NCI-H524 (cell line): ENCODE data around the gene KCND2.
A peak's percentile ranks its signal among the peaks of the same experiment; 100 is the strongest.
"Not testable (repeated sequence)": the region's sequence is repeated elsewhere in the genome, so short reads cannot be mapped to it uniquely, and the experiment has no call there.

Experiments used
- DNase-seq, 2 experiments: peaks; one replicate each; lab custom pipeline; 2025; lab: John Stamatoyannopoulos, UW

Gene KCND2

DNA sequence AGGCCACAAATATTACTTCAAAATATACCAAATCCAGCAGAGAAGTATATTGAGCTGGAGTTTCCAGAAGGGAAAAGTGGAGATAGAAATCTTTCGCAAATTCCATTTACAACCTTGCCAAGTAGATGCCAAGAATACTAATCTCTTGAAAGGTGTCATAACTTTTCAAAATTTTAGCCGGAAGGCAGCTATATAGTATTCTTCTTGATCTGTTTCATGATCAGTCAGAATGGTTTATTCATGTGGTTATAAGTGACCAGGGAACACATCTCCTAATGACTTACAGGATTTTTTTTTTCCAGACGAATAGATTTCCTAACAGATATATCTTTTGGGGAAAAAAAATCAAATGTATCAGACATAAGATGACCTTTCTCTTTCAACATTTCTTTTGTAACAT is 314.3 kb downstream of the KCND2 start:
- no peak for DNase-seq

- peak in 1 of 2 experiments; percentile 38 for DNase-seq
Measured at GRCh38 chr7:120588416-120588815, 315.4 kb downstream of the KCND2 start.

DNA sequence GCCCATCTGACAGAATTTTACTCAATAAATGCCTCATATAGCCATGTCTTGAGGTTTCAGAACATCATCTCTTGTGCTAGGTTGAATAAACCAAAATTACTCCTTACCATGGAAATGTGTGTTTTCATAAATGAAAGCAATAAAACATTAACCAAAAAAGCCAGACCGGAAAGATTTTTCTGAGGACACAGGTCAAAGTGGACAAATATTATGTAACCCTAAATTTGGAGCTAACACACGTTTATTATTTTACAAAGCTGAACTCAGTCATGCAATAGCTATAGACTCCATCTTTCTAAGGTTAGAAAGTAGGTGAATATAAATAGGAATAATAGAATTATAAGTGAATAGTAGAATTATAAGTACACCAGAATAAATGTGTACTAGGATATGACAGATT is 315.9 kb downstream of the KCND2 start:
- no peak for DNase-seq

DNA sequence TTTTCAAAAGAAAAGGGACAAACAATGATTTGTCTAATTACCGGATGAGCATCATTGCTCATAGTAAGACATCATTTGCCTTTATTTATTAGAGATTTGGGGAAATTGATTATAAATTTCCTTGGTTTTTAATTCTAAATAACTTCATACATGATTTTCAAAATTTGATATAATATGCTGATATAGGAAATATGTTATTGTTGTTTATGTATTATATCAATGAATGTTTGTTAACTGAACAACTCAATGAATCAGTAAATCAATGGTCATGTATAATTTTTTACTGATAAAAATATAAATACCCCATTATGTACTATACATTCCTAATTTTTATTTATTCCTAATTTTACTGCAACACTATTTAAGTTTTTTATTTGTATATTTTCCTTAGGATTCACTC is 327.6 kb downstream of the KCND2 start:
- DNase-seq = no peak

- DNase-seq = no peak
Measured at GRCh38 chr7:120603366-120603765, 330.4 kb downstream of the KCND2 start.

- DNase-seq = no peak
Measured at GRCh38 chr7:120609136-120609753, 336.3 kb downstream of the KCND2 start.

DNA sequence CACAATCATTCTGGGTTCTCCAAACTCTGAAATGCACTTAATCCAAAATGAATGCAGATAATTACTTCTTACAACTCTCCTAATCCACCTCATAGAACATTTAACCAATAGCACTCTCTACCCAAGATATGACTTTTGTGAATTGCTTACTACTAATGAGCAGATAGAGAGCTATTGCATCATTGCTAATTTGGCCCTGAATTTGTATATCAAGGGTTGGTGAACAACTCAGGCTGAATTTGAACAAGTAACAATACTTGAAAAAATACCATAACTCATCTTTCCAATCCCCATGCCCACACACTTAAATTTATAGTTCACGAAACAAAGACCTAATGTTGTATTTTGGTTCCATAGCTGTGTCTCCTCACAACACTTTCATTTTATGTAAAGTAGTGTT is 339.0 kb downstream of the KCND2 start:
- no peak for DNase-seq

- DNase-seq = no peak
Measured at GRCh38 chr7:120615703-120616102, 342.7 kb downstream of the KCND2 start.

- DNase-seq = peak in 1 of 2 experiments; percentile 50
Measured at GRCh38 chr7:120617275-120617674, 344.3 kb downstream of the KCND2 start.

DNA sequence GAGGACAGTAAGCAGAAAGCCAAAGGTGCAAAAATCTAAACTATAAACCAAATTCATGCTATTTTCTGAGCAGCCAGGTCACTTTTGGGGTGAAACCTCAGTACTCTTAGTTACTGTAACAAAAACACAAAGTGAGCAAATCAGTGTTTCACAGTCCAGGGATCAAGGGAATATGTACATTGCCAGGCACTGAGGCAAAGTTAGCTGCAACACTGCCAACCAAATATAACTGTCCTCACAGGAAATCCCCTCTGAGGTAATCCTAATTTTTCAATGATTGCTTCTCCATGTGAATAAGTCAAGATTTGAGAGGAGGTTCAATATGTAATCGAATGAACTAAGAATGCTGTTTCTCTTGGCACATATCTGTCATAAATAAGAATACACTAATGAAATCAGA is 355.3 kb downstream of the KCND2 start:
- no peak for DNase-seq

- DNase-seq = no peak
Measured at GRCh38 chr7:120639884-120640283, 366.9 kb downstream of the KCND2 start.

GRCh38 chr7:120645966-120646365 is 373.0 kb downstream of the KCND2 start:
- DNase-seq = no peak

GRCh38 chr7:120654241-120654640 is 381.3 kb downstream of the KCND2 start:
- no peak for DNase-seq

DNA sequence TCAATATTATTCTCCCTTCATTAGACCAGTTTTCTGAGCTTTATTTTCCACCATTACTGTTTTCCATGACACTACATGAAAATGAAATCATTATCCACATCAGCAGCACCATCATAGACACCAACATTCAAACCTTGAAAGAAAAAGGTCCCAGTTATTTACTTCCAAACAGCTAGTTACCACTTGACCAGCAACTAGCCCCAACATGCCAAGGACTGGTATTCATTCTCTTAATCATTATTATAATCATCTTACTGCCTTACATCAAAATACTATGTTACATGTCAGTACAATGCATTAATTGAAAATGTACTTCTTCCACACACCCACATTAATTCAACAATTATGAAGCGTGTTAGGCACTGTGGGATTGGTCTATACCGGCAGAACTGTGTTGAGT is 385.5 kb downstream of the KCND2 start:
- no peak for DNase-seq

DNA sequence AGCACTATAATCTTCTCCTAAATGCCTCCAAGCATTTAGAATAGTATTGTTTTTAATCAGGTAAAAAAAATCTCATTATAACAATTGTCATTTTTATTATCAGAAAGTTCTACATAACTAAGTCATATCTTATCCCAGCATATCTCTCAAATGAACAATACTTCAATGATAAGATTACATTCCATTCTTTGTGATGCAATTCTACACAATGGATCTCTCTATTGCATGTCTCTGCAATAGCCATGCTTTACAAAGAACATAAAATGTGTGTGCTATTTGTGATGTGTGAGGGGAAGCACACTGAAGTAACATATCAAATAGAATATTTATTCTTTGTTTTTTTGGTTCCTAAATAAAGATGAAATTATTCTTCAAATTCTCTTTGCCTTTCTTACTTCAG is 389.3 kb downstream of the KCND2 start:
- no peak for DNase-seq

DNA sequence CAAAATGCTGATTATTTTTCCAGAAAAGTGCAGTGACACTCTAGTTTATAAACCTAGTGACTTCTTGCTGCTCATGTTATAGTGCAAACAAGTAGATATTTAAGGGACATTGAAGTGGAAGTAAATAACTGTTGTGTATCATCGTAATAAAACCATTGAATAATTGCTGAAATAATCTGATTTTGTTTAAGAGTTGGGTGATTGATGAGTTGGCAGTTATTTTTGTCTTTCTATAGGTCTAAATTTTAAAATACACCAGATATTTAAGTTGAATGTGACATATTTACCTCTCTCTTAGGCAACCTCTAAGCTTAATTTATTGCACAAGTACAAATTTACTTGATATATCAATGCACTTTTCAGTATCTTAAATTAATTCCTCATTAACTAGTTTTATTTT is 392.1 kb downstream of the KCND2 start:
- DNase-seq = no peak

DNA sequence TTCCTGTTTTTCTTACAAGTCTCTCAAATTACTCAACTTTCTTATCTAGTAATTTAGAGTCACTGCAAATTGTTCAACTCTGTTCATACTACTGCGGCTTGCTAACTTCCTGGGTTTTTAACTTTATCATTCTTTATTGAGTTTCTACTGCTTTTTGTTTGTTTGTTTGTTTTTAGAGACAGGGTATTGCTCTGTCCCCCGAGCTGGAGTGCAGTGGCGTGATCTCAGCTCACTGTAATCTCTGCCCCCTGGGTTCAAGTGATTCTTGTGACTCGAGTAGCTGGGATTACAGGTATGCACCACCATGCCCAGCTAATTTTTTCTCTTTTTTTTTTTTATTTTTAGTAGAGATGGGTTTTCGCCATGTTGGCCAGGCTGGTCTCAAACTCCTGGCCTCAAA is 402.1 kb downstream of the KCND2 start:
- no peak for DNase-seq

- no peak for DNase-seq
Measured at GRCh38 chr7:120677535-120677934, 404.6 kb downstream of the KCND2 start.

DNA sequence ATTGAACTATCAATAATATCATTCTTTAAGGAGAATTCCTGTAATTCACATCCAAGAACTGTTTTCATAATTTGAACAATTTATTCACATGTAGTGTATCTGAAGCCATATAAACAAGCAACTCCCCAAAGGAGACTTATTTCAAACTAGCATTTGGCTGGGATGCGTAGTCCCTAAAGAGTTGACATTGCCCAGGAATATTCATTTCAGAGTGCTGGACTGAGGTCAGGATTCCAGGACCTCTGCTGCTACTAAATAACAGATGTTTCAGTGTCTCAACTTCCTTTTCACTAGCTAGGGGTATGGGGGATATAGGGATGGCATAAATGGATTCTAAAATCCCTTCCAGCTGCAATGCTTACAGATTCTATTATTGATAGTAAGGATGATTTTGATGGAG is 408.0 kb downstream of the KCND2 start:
- DNase-seq = no peak

- no peak for DNase-seq
Measured at GRCh38 chr7:120684463-120684862, 411.5 kb downstream of the KCND2 start.

DNA sequence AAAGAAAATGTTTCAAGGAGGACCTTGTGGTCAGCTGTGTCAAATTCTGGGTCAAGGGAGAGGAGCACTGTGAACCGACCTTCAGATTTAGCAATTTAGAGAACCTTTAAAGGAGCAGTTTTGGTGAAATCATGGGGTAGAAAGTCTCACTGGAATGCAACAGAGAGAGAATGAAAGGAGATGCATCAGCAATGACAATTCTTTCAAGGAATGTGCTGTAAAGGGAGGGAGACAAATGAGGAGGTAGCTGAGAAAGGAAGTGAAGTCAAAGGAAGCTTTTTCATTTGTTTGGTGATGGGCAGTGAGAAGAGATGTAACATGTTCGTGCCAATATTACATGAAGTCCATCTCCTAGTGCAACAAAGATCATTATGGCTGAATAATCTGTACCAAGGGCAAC is 418.9 kb downstream of the KCND2 start:
- DNase-seq = no peak

- no peak for DNase-seq
Measured at GRCh38 chr7:120695848-120696247, 422.9 kb downstream of the KCND2 start.

DNA sequence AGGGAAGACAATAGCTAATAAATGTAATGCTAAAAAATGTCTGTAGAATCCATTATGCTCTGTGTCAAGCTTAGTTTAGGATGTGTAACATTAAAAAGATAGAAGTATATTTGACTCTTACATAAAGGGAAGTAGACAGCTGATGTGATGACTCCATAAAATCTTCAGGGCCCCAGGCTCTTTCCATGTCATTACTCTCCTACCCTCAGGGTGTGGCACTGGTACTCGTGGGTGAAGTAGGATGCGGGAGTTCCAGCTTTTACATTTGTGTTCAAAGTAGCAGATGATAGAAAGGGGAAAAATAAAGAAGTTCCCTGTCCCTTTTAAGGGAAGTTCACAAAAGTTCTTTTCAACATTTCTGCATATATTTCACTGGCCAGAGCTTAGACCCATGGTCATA is 427.8 kb downstream of the KCND2 start:
- DNase-seq = no peak

- DNase-seq = not testable (repeated sequence)
Measured at GRCh38 chr7:120702408-120702807, 429.4 kb downstream of the KCND2 start.
